Right lobe of liver (tissue), 6 donors: Measurements from ENCODE around the gene CEP76. TPM values are rescaled to one million over a fixed set of nuclear protein-coding genes. Genes with fewer than 3 reads are reported as not detected.

Source experiments
- ATAC-seq, 4 donors: fragments of 200-7000 bp; cut with Tn5 transposase; one replicate each; pipeline ENCODE4 v1.9.1; 2020; ENCODE audit warnings: mild to moderate bottlenecking in 4 of 4, moderate library complexity in 4 of 4
- DNase-seq, 3 donors: peaks; one replicate each; pipeline ENCODE4 v3.0.0-alpha.2; 2020
- H3K27ac ChIP-seq, 3 donors: fragments of 200-600 bp; one replicate each; pipeline ENCODE4 v1.8.0; 2022
- H3K27me3 ChIP-seq, 2 donors: fragments of 200-600 bp; one replicate each; pipeline ENCODE4 v1.8.0; 2022
- H3K36me3 ChIP-seq, 4 donors: fragments of 200-600 bp; sonication (generic) in 1 of 4; one replicate each; pipeline versions ENCODE4 v1.5.1 to v1.8.0; 2017 to 2022; ENCODE audit warnings: control low read depth in 1 of 4
- H3K4me1 ChIP-seq, 4 donors: fragments of 200-600 bp; sonication (generic) in 1 of 4; one replicate each; pipeline versions ENCODE4 v1.5.1 to v1.8.0; 2017 to 2022; ENCODE audit warnings: control low read depth in 1 of 4
- H3K4me3 ChIP-seq, 3 donors: fragments of 200-600 bp; one replicate each; pipeline ENCODE4 v1.8.0; 2022
- H3K9me3 ChIP-seq, 4 donors: fragments of 200-600 bp; sonication (generic) in 1 of 4; one replicate each; pipeline versions ENCODE4 v1.5.1 to v1.8.0; 2017 to 2022; ENCODE audit warnings: control low read depth in 1 of 4
- POLR2A ChIP-seq: fragments of 450-650 bp; IDR thresholded peaks from one replicate; pipeline ENCODE4 v1.6.1; 2017; ENCODE audit warnings: antibody characterized with exemption, mild to moderate bottlenecking
- WGBS: methylation state at CpG from one replicate; pipeline ENCODE4 v1.1.6; 2018; ENCODE audit warnings: low coverage, low lambda C conversion rate; ENCODE audit not compliant: insufficient coverage; ENCODE audit errors: missing lambda C conversion rate; 5-methylcytosine and 5-hydroxymethylcytosine counted together
- intact Hi-C, 2 donors: fragments of 100-400 bp; cut with DNase I; formaldehyde crosslinking; loops; one replicate each; pipeline versions ENCODE4 v1.11.2 to v1.14.1; 2022
- total RNA-seq, 6 experiments: library from RNA; depleted of rRNA in 2 of 6; stranded (reverse); fragments of >200 nt in 2 of 6; fragmentation: NEBNext Ultra II Directional in 3 of 6; extraction: Animal tissue kit (Norgen Biotek cat#: 25700) in 3 of 6; gene quantifications; one replicate each; pipeline versions ENCODE4 v1.1.0 to v1.2.4, GENCODE V29; 2016 to 2023
- TF ChIP-seq, protein P1 (sequence below), 4 donors: fragments of 200-600 bp in 3 of 4; fragments of 450-650 bp in 1 of 4; IDR thresholded peaks; one replicate each; pipeline versions ENCODE4 v1.5.1 to v1.8.0; 2016 to 2022; ENCODE audit warnings: antibody characterized with exemption in 4 of 4, mild to moderate bottlenecking in 2 of 4
- donor health status: DM: no; HTN: yes; CAD: no.
- donor health status: DM: no; HTN: no; CAD: no.
- donor health status: DM: no; HTN: no; CAD: no.
- donor health status: DM: no; HTN: yes; CAD: no.
- donor health status: DM: no; HTN: yes; CAD: no.

Gene CEP76
- total RNA-seq, 6 experiments from 2014 or later = 2.1 to 5.6 (median 3.7) TPM

DNA sequence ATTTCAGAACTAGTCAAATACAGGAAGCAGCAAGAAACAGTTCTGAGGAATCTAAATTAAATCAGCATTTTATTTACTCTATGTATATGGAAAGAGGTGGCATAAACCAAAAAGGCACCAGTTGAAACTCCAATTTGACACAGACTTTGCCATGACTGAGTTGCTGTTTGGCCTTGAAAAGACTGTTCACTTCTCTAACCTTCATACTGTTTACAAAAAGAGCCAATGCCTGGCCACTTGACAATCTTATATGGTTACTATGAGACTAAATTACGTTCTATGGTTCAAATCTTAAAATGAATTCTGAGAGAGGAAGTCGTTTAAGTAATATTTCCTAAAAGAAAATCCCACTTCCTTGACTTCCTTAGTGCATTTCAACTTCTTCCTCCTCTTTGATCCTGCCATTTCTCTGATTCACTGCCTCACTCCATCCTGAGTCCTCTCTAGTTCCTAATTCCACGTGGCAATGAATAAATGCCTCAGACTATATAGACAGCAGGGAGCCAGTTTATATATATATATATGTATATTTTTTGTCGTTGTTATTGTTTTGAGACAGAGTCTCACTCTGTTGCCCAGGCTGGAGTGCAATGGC lies 13.2 kb downstream of the CEP76 start:
- TF ChIP-seq, protein P1, sequence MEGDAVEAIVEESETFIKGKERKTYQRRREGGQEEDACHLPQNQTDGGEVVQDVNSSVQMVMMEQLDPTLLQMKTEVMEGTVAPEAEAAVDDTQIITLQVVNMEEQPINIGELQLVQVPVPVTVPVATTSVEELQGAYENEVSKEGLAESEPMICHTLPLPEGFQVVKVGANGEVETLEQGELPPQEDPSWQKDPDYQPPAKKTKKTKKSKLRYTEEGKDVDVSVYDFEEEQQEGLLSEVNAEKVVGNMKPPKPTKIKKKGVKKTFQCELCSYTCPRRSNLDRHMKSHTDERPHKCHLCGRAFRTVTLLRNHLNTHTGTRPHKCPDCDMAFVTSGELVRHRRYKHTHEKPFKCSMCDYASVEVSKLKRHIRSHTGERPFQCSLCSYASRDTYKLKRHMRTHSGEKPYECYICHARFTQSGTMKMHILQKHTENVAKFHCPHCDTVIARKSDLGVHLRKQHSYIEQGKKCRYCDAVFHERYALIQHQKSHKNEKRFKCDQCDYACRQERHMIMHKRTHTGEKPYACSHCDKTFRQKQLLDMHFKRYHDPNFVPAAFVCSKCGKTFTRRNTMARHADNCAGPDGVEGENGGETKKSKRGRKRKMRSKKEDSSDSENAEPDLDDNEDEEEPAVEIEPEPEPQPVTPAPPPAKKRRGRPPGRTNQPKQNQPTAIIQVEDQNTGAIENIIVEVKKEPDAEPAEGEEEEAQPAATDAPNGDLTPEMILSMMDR (IDR thresholded peaks at IDR 0.05) = no peak
- TF ChIP-seq POLR2A = no peak
- no peak for ATAC-seq
- no peak for DNase-seq
- no peaks in the 10 kb centered on the region for H3K27me3 ChIP-seq
- H3K4me3 ChIP-seq = no peak overlapping the region
- WGBS = 53% methylated on average over 4 of the region's 4 CpGs
- intact Hi-C loops = no loop called here
- peaks cover 0 to 17% (median 0%) of the 10 kb centered on the region in 4 donors for H3K36me3 ChIP-seq
- H3K27ac ChIP-seq = no peak overlapping the region
- H3K4me1 ChIP-seq = peaks cover 0 to 3% (median 0%) of the 10 kb centered on the region in 4 donors
- H3K9me3 ChIP-seq = no peaks in the 10 kb centered on the region

DNA sequence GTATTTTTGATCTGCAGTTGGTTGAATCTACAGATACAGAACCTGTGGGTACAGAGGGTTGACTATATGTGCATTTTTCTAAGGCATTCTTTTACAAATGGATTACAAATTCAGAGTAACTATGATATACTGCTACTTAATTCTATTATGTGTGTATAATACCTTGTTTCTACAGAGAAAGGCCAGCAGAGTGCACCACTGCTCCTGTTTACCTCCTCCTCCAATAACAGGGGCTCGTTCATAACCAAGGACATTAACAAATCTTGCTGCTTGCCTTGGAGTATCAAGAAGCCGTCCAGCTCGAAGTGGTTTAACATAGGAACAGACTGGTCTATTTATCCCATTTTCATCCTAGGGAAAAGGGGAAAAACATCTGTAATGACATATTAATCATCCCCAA lies 16.4 kb downstream of the CEP76 start:
- Histone ChIP-seq H3K4me1 (no peaks in the 10 kb centered on the region), H3K27me3 (no peaks in the 10 kb centered on the region), H3K4me3 (no peak overlapping the region), H3K36me3 (peaks cover 0 to 17% (median 0%) of the 10 kb centered on the region in 4 donors), H3K27ac (no peak overlapping the region), H3K9me3 (no peaks in the 10 kb centered on the region)
- DNase-seq (no peak), ATAC-seq (peak in 1 of 4 donors; percentile 25)
- 63% methylated on average over 3 of the region's 3 CpGs for WGBS
- intact Hi-C loops = no loop called here
- TF ChIP-seq POLR2A = no peak
- TF ChIP-seq, protein P1 (IDR thresholded peaks at IDR 0.05) = peak in 2 of 4 donors; percentile 9 to 10

DNA sequence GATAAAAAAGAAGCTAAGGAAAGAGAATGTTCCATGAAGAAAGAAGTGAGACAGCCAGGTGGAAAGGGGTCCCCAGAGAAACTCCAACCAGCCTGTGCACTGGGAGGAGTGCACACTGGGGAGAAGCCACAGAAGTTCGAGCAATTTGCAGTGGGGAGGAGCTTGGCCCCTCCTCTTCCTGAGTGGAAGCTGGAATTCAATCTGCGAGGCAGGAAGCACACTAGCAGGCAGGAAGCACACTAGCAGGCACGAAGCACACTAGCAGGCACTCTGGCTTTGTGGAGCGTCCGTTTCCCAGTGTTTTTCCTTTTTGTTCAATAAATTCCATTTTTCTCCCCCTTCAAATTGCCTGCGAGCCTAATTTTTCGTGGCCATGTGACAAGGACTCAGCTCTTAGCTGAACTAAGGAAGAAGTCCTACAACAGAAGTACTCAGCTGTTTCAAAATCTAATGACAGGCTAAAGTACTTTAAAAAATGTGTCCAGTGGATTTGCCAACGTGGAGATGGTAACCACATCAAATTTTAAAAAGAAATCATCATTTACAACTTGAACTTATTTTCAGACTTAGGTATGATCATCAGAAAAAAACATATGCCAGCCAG lies 23.2 kb downstream of the CEP76 start:
- TF ChIP-seq, protein P1 (IDR thresholded peaks at IDR 0.05) = no peak
- no peak for TF ChIP-seq POLR2A
- peak; percentile 80 to 95 (median 92) for ATAC-seq
- no peaks in the 10 kb centered on the region for H3K27me3 ChIP-seq
- peak in 2 of 3 donors; percentile 35 to 50 for DNase-seq
- intact Hi-C loops = no loop called here
- peaks cover 0 to 23% (median 3%) of the 10 kb centered on the region in 4 donors for H3K36me3 ChIP-seq
- peak overlapping the region; percentile 4 to 58 (median 9) for H3K27ac ChIP-seq
- 40% methylated on average over 3 of the region's 8 CpGs for WGBS
- H3K4me3 ChIP-seq = no peak overlapping the region
- no peaks in the 10 kb centered on the region for H3K4me1 ChIP-seq
- no peaks in the 10 kb centered on the region for H3K9me3 ChIP-seq

DNA sequence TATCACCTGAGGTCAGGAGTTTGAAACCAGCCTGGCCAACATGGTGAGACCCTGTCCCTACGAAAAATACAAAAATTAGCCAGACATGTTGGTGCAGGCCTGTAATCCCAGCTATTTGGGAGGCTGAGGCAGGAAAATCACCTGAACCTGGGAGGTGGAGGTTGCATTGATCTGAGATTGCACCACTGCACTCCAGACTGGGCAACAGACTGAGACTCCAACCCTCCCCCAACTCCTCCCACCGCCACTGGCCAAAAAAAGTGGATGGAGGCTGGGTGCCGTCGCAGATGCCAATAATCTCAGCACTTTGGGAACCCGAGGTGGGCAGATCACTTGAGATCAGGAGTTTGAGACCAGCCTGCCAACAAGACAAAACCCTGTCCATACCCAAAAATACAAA lies 34.5 kb downstream of the CEP76 start:
- Histone ChIP-seq H3K4me1 (no peaks in the 10 kb centered on the region), H3K27me3 (no peaks in the 10 kb centered on the region), H3K27ac (no peak overlapping the region), H3K4me3 (no peak overlapping the region), H3K36me3 (peaks cover 0 to 8% (median 0%) of the 10 kb centered on the region in 4 donors), H3K9me3 (no peaks in the 10 kb centered on the region)
- TF ChIP-seq, protein P1 (IDR thresholded peaks at IDR 0.05) = no peak
- no peak for TF ChIP-seq POLR2A
- intact Hi-C loops = loop anchor here in 1 of 2 donors (10.0 kb wide), 1 partner anchor 273 kb away; no protein-coding TSS in a partner anchor
- peak in 3 of 4 donors; percentile 39 to 74 (median 39) for ATAC-seq
- whole genome bisulfite sequencing = 100% methylated on average over 1 of the region's 5 CpGs
- peak in 1 of 3 donors; percentile 52 for DNase-seq
